NAMALWA (cell line): Measurements from ENCODE around the gene MAZ.
"Not testable (repeated sequence)": the region's sequence is repeated elsewhere in the genome, so short reads cannot be mapped to it uniquely, and the experiment has no call there.

Experiments used
- DNase-seq: peaks from one replicate; pipeline ENCODE4 v3.0.0-alpha.2; 2015; ENCODE audit warnings: low spot score

The MAZ gene

GRCh38 chr16:29784901-29785500 is 21.3 kb upstream of the MAZ start:
- DNase-seq: no peak

GRCh38 chr16:29787155-29787554 is 19.2 kb upstream of the MAZ start:
- DNase-seq: not testable (repeated sequence)

GRCh38 chr16:29789775-29790182 is 16.6 kb upstream of the MAZ start:
- no peak for DNase-seq

GRCh38 chr16:29790183-29790948 is 16.0 kb upstream of the MAZ start, which contains the start of gene KIF22:
Gene KIF22 (plus strand): TSS chr16:29790751. CDS start chr16:29790760, 9 bp downstream.
- peak; percentile 99 for DNase-seq

- DNase-seq: peak; percentile 48
Observed at GRCh38 chr16:29790949-29791844, 15.1 kb upstream of the MAZ start.

- DNase-seq: no peak
Observed at GRCh38 chr16:29791845-29792807, 14.2 kb upstream of the MAZ start.

GRCh38 chr16:29793153-29793552 is 13.2 kb upstream of the MAZ start:
- DNase-seq: not testable (repeated sequence)

- DNase-seq: no peak
Observed at GRCh38 chr16:29794231-29794710, 12.1 kb upstream of the MAZ start.

GRCh38 chr16:29802416-29802935 is 3.9 kb upstream of the MAZ start:
- DNase-seq: no peak

- no peak for DNase-seq
Observed at GRCh38 chr16:29804020-29804419, 2.3 kb upstream of the MAZ start.

- peak; percentile 45 for DNase-seq
Observed at GRCh38 chr16:29804455-29805231, 1.7 kb upstream of the MAZ start.

- peak; percentile 98 for DNase-seq
Observed at GRCh38 chr16:29805232-29806098, 864 bp upstream of the MAZ start.

GRCh38 chr16:29806641-29807425 is 504 bp downstream of the MAZ start:
- DNase-seq: peak; percentile 71

GRCh38 chr16:29807426-29808218 is 1.3 kb downstream of the MAZ start:
- peak; percentile 93 for DNase-seq

GRCh38 chr16:29808219-29808900 is 2.0 kb downstream of the MAZ start:
- no peak for DNase-seq

GRCh38 chr16:29809031-29809747 is 2.9 kb downstream of the MAZ start:
- no peak for DNase-seq
